Peyer's patch (tissue), 4 donors: ENCODE measurements around the gene MGAT3.

Source experiments
- POLR2A ChIP-seq, 2 donors: fragments of 450-650 bp; IDR thresholded peaks; one replicate each; pipeline ENCODE4 v1.5.1; 2017; ENCODE audit warnings: antibody characterized with exemption in 2 of 2, mild to moderate bottlenecking in 2 of 2, moderate library complexity in 2 of 2
- TF ChIP-seq, protein P1 (sequence below), 6 experiments: fragments of 450-650 bp in 4 of 6; fragments of 200-600 bp in 2 of 6; sonication (generic) in 1 of 6; IDR thresholded peaks; one replicate each; pipeline ENCODE4 v1.5.1; 2017 to 2019; ENCODE audit warnings: antibody characterized with exemption in 6 of 6, mild to moderate bottlenecking in 3 of 6, moderate library complexity in 1 of 6

GRCh38 chr22:39512026-39512425, 55.2 kb downstream of the MGAT3 start:
- no peak for TF ChIP-seq POLR2A (IDR thresholded peaks at IDR 0.05)
- TF ChIP-seq, protein P1, sequence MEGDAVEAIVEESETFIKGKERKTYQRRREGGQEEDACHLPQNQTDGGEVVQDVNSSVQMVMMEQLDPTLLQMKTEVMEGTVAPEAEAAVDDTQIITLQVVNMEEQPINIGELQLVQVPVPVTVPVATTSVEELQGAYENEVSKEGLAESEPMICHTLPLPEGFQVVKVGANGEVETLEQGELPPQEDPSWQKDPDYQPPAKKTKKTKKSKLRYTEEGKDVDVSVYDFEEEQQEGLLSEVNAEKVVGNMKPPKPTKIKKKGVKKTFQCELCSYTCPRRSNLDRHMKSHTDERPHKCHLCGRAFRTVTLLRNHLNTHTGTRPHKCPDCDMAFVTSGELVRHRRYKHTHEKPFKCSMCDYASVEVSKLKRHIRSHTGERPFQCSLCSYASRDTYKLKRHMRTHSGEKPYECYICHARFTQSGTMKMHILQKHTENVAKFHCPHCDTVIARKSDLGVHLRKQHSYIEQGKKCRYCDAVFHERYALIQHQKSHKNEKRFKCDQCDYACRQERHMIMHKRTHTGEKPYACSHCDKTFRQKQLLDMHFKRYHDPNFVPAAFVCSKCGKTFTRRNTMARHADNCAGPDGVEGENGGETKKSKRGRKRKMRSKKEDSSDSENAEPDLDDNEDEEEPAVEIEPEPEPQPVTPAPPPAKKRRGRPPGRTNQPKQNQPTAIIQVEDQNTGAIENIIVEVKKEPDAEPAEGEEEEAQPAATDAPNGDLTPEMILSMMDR (IDR thresholded peaks at IDR 0.05), result no peak
